Lung (tissue), 12 donors: ENCODE results near the gene HP1BP3. TPM values are rescaled to one million over a fixed set of nuclear protein-coding genes. Genes with fewer than 3 reads are reported as not detected.

ENCODE experiments used
- ATAC-seq: fragments of 200-7000 bp; cut with Tn5 transposase; one replicate; pipeline ENCODE4 v1.9.1; 2020; ENCODE audit warnings: moderate number of reproducible peaks; ENCODE audit not compliant: insufficient read depth, low FRiP score
- DNase-seq, 3 donors: peaks; one replicate each; pipeline ENCODE4 v3.0.0-alpha.2; 2013 to 2017
- H3K27ac ChIP-seq, 2 donors: one replicate each; pipeline ENCODE4 v1.5.1; 2013; ENCODE audit warnings: mild to moderate bottlenecking in 2 of 2, moderate library complexity in 2 of 2, control low read depth in 1 of 2, inconsistent platforms in 1 of 2, low read depth in 1 of 2, low read length in 1 of 2
- H3K27me3 ChIP-seq, 3 donors: one replicate each; pipeline ENCODE4 v1.5.1; 2013; ENCODE audit warnings: low read length in 2 of 3; ENCODE audit not compliant: control insufficient read depth in 3 of 3, insufficient read depth in 3 of 3
- H3K36me3 ChIP-seq, 4 donors: one replicate each; pipeline ENCODE4 v1.5.1; 2013; ENCODE audit warnings: low read length in 4 of 4, mild to moderate bottlenecking in 1 of 4, moderate library complexity in 1 of 4; ENCODE audit not compliant: control insufficient read depth in 4 of 4, insufficient read depth in 4 of 4
- H3K4me1 ChIP-seq, 5 donors: one replicate each; pipeline ENCODE4 v1.5.1; 2013; ENCODE audit warnings: low read length in 5 of 5, mild to moderate bottlenecking in 2 of 5, moderate library complexity in 1 of 5; ENCODE audit not compliant: control insufficient read depth in 5 of 5, insufficient read depth in 5 of 5
- H3K4me3 ChIP-seq: one replicate; pipeline ENCODE4 v1.5.1; 2013; ENCODE audit warnings: mild to moderate bottlenecking, control low read depth, moderate library complexity
- H3K9ac ChIP-seq, 2 donors: one replicate each; pipeline ENCODE4 v1.5.1; 2013; ENCODE audit warnings: low read length in 2 of 2, control low read depth in 1 of 2; ENCODE audit not compliant: insufficient read depth in 1 of 2
- H3K9me3 ChIP-seq, 4 donors: one replicate each; pipeline ENCODE4 v1.5.1; 2013; ENCODE audit warnings: low read length in 3 of 4, mild to moderate bottlenecking in 1 of 4, moderate library complexity in 1 of 4; ENCODE audit not compliant: control insufficient read depth in 4 of 4, insufficient read depth in 3 of 4
- WGBS, 2 donors: extraction: QIAGEN DNeasy Blood & Tissue Kit; methylation state at CpG; one replicate each; pipeline ENCODE4 v1.1.7; 2013; 5-methylcytosine and 5-hydroxymethylcytosine counted together
- polyA plus RNA-seq, 2 donors: library from polyadenylated mRNA; stranded (reverse); fragments of 200-250 nt; gene quantifications; one replicate each; pipeline ENCODE4 v1.2.1, GENCODE V29; 2013
- total RNA-seq, 2 donors: library from RNA; depleted of rRNA in 1 of 2; stranded (reverse); fragments of >200 nt in 1 of 2; gene quantifications; one replicate each; pipeline ENCODE4 v1.2.1, GENCODE V29; 2014 to 2021
- TF ChIP-seq, protein P1 (sequence below): IDR thresholded peaks from 2 replicates; pipeline ENCODE4 v1.5.1; 2012; ENCODE audit warnings: mild to moderate bottlenecking; ENCODE audit errors: control extremely low read depth, extremely low read depth
- donor health status: control.
- donor health status: control.
- donor health status: Bipolar disorder and iron deficiency.
- donor health status: healthy.
- donor health status: DM: yes; HTN: yes; CAD: no.

The HP1BP3 gene
- total and polyA plus RNA-seq, 4 donors: 63.0 to 316 (median 118) TPM

DNA sequence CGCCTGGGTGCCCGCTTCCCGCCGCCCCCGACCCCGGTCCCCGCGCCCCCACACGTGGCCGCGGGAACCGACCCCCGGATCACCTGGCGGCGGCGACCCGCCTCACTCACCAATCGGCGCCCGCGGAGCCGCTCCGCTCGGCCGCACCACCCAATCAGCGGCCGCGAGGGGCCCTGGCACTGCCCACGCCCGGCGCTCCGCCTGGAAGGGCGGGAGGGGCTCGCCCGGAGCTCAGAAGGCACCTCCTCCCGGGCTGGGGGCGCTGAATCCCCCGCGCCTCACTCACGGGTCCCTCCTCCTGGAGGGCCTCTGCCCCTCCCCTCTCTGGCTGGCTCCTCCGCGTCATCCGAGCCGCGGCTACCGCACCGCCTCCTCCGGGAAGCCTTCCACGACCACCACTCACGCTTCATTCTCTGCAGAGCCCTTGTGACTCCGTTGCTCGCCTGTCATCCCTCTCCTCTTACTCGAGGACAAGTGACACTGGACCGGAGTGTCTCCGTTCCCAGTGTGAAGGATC lies 55.0 kb downstream of the HP1BP3 start:
- DNase-seq: peak; percentile 62 to 70 (median 68)
- ATAC-seq: peak; percentile 60
- peaks cover 0 to 3% (median 0%) of the 10 kb centered on the region in 4 donors for H3K36me3 ChIP-seq
- H3K4me3 ChIP-seq: peak overlapping the region; percentile 50
- peak overlapping the region in 1 of 2 donors; percentile 24 for H3K27ac ChIP-seq
- WGBS, 2 donors: 1% methylated on average over 29 to 55 of the region's 55 CpGs
- peaks cover 0 to 16% (median 8%) of the 10 kb centered on the region in 5 donors for H3K4me1 ChIP-seq
- TF ChIP-seq, protein P1, sequence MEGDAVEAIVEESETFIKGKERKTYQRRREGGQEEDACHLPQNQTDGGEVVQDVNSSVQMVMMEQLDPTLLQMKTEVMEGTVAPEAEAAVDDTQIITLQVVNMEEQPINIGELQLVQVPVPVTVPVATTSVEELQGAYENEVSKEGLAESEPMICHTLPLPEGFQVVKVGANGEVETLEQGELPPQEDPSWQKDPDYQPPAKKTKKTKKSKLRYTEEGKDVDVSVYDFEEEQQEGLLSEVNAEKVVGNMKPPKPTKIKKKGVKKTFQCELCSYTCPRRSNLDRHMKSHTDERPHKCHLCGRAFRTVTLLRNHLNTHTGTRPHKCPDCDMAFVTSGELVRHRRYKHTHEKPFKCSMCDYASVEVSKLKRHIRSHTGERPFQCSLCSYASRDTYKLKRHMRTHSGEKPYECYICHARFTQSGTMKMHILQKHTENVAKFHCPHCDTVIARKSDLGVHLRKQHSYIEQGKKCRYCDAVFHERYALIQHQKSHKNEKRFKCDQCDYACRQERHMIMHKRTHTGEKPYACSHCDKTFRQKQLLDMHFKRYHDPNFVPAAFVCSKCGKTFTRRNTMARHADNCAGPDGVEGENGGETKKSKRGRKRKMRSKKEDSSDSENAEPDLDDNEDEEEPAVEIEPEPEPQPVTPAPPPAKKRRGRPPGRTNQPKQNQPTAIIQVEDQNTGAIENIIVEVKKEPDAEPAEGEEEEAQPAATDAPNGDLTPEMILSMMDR: no peak
- no peak overlapping the region for H3K9ac ChIP-seq
- peaks cover 0 to 43% (median 26%) of the 10 kb centered on the region in 3 donors for H3K27me3 ChIP-seq
- no peaks in the 10 kb centered on the region for H3K9me3 ChIP-seq

DNA sequence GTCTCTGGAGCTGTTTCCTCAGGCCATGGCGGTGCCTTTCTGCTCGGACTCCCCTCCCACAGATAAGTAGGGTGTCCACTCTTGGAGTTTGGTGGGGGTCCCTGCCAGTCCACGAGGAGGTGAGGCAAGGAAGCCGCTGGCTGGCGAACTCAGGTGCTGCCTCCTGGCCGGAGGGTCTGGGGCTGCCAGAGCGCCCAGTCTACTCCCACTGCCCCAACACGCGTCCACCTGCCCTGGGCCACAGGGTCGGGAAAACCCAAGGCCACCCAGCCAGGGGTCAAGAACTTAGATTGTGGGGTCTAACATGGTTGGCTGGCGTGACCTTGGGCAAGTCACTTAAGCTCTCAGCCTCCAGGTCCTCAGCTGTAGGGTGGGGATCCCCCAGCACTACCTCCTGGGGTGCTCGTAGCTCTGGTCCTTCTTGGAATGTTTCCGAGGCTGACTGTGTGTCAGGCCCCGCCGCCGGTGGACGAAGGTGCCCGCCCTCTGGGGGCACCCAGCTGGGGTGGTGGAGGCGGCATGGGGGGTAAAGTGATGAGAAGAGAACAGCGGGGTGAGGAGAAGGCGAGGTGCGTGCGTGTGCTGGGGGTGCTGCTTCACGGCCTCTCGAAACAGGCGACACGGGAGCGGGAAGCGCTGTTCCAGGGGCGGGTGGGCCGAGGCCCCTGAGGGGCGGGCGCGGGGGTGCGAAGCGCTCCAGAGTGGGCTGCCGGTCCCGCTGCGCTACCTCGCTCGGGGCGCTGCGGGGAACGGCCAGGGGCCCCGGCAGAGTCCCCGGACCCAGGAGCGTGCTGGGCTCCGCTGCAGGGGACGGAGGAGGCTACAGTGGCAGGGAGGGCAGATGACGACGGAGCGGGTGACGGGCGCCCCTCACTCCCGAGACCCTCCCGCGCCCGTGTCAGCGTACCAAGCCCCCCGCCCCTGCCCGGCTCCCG lies 55.8 kb downstream of the HP1BP3 start:
- Histone ChIP-seq H3K27ac (no peak overlapping the region), H3K4me1 (peaks cover 0 to 16% (median 8%) of the 10 kb centered on the region in 5 donors), H3K36me3 (no peaks in the 10 kb centered on the region), H3K9ac (no peak overlapping the region), H3K27me3 (peaks cover 0 to 43% (median 26%) of the 10 kb centered on the region in 3 donors), H3K4me3 (peak overlapping the region; percentile 50), H3K9me3 (peaks cover 0 to 2% (median 0%) of the 10 kb centered on the region in 4 donors)
- TF ChIP-seq, protein P1: no peak
- WGBS, 2 donors: 17 to 20% methylated on average over 46 to 62 of the region's 62 CpGs
- ATAC-seq: no peak
- DNase-seq: peak in 1 of 3 donors; percentile 12

DNA sequence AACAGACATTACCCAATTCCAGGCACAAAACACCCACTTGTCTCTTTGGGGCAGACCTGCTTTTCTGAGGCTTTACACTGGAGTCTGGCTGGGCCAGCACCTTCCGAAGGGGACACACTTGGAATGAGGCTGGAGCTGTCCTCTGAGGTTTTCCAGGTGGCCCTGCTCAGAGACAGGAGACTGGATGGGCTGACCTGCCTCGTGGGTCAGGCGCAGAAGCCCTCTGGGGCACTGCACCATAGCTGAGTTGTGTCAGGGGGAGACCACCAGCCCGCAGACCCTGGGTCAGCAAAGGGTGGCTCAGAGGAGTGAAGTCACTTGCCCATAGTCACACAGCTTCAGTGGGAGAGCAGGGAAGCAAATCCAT lies 56.4 kb downstream of the HP1BP3 start:
- ATAC-seq: no peak
- Histone ChIP-seq H3K4me3 (no peak overlapping the region), H3K9ac (no peak overlapping the region), H3K9me3 (peaks cover 0 to 2% (median 0%) of the 10 kb centered on the region in 4 donors), H3K36me3 (no peaks in the 10 kb centered on the region), H3K27ac (no peak overlapping the region), H3K4me1 (peaks cover 0 to 16% (median 8%) of the 10 kb centered on the region in 5 donors), H3K27me3 (peaks cover 0 to 43% (median 26%) of the 10 kb centered on the region in 3 donors)
- WGBS, 2 donors: 52 to 56% methylated on average over 4 of the region's 4 CpGs
- peak in 1 of 3 donors; percentile 25 for DNase-seq
- TF ChIP-seq, protein P1: no peak
